Mammary epithelial cell (primary cell): ENCODE results near the gene PGLYRP1.

ENCODE experiments used
- EZH2 ChIP-seq: IDR thresholded peaks from 2 replicates; pipeline ENCODE4 v1.6.1; 2012; ENCODE audit warnings: low read length, inconsistent platforms, borderline replicate concordance
- TF ChIP-seq, protein P1 (sequence below), 2 donors: IDR thresholded peaks in 1 of 2; conservative IDR thresholded peaks in 1 of 2; 2 replicates each; pipeline ENCODE4 v1.5.1; 2011 to 2012; ENCODE audit warnings: inconsistent platforms in 2 of 2, low read length in 2 of 2, mild to moderate bottlenecking in 2 of 2, control low read depth in 1 of 2, low read depth in 1 of 2; ENCODE audit not compliant: insufficient read depth in 1 of 2; ENCODE audit errors: extremely low read depth in 1 of 2

GRCh38 chr19:46018729-46019251 is 4.1 kb downstream of the PGLYRP1 start:
- TF ChIP-seq, protein P1, sequence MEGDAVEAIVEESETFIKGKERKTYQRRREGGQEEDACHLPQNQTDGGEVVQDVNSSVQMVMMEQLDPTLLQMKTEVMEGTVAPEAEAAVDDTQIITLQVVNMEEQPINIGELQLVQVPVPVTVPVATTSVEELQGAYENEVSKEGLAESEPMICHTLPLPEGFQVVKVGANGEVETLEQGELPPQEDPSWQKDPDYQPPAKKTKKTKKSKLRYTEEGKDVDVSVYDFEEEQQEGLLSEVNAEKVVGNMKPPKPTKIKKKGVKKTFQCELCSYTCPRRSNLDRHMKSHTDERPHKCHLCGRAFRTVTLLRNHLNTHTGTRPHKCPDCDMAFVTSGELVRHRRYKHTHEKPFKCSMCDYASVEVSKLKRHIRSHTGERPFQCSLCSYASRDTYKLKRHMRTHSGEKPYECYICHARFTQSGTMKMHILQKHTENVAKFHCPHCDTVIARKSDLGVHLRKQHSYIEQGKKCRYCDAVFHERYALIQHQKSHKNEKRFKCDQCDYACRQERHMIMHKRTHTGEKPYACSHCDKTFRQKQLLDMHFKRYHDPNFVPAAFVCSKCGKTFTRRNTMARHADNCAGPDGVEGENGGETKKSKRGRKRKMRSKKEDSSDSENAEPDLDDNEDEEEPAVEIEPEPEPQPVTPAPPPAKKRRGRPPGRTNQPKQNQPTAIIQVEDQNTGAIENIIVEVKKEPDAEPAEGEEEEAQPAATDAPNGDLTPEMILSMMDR (conservative IDR thresholded peaks at IDR 0.05 in 1 of 2, IDR thresholded peaks at IDR 0.05 in 1 of 2; ENCODE audit: extremely low read depth in 1 of 2, insufficient read depth in 1 of 2, low read depth in 1 of 2, low read length in 2 of 2), result no peak
- no peak for TF ChIP-seq EZH2
